ENCODE data around the gene TMEM242. TPM values are rescaled to one million over a fixed set of nuclear protein-coding genes. Genes with fewer than 3 reads are reported as not detected.

TMEM242 gene
- total RNA-seq, 1 donor = 6.2 TPM

DNA sequence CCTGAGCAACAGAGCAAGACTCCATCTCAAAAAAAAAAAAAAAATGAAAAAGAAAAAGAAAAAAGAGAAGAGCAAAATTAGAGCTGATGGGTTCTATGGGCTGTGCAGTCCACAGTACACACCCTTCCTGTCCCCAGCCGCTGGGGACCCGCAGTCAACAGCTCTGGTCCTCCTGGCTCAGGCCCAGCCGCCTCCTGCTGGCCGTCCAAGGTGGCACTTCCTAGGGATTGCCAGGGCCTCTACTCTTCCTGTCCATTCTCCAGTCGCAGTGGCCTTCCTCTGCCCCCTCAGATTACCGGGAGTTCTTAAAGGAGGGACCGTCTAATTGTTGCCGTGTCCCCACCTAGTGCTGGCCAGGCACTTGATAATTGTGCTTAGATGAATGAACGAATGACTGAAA lies 41.7 kb downstream of the TMEM242 start:
- Histone ChIP-seq H2AFZ (ENCODE audit: low read length) (no peak overlapping the region), H3K4me1 (ENCODE audit: insufficient read depth, low read length) (no peaks in the 10 kb centered on the region), H3K9me3 (ENCODE audit: low read depth, low read length) (no peaks in the 10 kb centered on the region), H3K4me3 (ENCODE audit: insufficient read depth, low read length) (no peak overlapping the region), H3K79me2 (ENCODE audit: insufficient read depth, low read length) (no peaks in the 10 kb centered on the region), H4K20me1 (ENCODE audit: insufficient read depth, low read length) (no peaks in the 10 kb centered on the region), H3K27ac (ENCODE audit: low read depth, low read length) (no peak overlapping the region), H3K4me2 (ENCODE audit: insufficient read depth, low read length) (no peak overlapping the region), H3K36me3 (ENCODE audit: insufficient read depth, low read length) (no peaks in the 10 kb centered on the region), H3K27me3 (ENCODE audit: insufficient read depth, low read length) (peaks cover 4% of the 10 kb centered on the region)
- TF ChIP-seq, protein P1, sequence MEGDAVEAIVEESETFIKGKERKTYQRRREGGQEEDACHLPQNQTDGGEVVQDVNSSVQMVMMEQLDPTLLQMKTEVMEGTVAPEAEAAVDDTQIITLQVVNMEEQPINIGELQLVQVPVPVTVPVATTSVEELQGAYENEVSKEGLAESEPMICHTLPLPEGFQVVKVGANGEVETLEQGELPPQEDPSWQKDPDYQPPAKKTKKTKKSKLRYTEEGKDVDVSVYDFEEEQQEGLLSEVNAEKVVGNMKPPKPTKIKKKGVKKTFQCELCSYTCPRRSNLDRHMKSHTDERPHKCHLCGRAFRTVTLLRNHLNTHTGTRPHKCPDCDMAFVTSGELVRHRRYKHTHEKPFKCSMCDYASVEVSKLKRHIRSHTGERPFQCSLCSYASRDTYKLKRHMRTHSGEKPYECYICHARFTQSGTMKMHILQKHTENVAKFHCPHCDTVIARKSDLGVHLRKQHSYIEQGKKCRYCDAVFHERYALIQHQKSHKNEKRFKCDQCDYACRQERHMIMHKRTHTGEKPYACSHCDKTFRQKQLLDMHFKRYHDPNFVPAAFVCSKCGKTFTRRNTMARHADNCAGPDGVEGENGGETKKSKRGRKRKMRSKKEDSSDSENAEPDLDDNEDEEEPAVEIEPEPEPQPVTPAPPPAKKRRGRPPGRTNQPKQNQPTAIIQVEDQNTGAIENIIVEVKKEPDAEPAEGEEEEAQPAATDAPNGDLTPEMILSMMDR (IDR thresholded peaks at IDR 0.05; ENCODE audit: extremely low read depth, low read depth, low read length) = peak; percentile 39
- peak; percentile 46 for DNase-seq (ENCODE audit: insufficient read length, low spot score, missing footprints)

DNA sequence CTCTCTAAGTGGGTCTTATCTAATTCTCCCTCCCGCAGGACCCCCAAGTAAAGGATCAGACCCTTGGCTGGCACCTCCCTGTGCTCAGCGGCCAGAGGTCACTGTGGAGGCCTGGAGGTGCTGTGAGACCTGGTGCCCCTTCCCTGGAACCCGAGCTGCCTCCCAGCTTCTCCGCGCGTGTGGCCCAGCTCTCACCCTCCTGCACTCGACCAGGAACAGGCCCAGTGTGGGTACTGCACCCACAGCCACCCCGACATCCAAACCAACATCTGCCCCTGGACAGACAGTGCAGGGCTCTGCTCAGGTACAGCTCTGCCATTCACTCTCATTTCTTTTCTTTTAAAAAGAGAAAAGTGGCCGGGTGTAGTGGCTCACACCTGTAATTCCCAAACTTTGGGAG lies 42.4 kb downstream of the TMEM242 start:
- Histone ChIP-seq H3K4me1 (ENCODE audit: insufficient read depth, low read length) (no peaks in the 10 kb centered on the region), H3K4me2 (ENCODE audit: insufficient read depth, low read length) (no peak overlapping the region), H2AFZ (ENCODE audit: low read length) (no peak overlapping the region), H3K27ac (ENCODE audit: low read depth, low read length) (no peak overlapping the region), H3K9me3 (ENCODE audit: low read depth, low read length) (no peaks in the 10 kb centered on the region), H4K20me1 (ENCODE audit: insufficient read depth, low read length) (no peaks in the 10 kb centered on the region), H3K79me2 (ENCODE audit: insufficient read depth, low read length) (no peaks in the 10 kb centered on the region), H3K4me3 (ENCODE audit: insufficient read depth, low read length) (no peak overlapping the region), H3K27me3 (ENCODE audit: insufficient read depth, low read length) (peaks cover 4% of the 10 kb centered on the region), H3K36me3 (ENCODE audit: insufficient read depth, low read length) (no peaks in the 10 kb centered on the region)
- DNase-seq (ENCODE audit: insufficient read length, low spot score, missing footprints) = no peak
- TF ChIP-seq, protein P1 (IDR thresholded peaks at IDR 0.05; ENCODE audit: extremely low read depth, low read depth, low read length) = no peak

DNA sequence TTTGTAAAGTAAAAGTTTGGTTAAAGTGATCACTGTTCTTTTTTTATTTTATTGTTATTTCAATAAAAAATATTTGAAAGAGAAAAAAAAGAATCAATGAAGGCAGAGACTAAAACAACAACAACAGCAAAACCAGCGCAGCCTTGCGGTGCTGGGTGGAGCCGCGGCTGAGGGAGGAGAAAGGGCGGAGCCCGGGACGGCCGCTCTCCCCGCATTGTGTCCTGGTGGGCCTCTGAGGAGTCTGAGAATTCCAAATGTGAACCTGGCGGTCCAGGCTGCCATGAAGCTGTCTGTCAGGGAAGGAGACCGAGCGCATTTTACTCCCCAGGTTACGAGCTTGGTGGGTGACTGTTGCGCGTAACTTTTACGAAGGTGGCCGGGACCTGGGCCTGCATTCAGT lies 43.2 kb downstream of the TMEM242 start:
- Histone ChIP-seq H3K27me3 (ENCODE audit: insufficient read depth, low read length) (peaks cover 4% of the 10 kb centered on the region), H3K79me2 (ENCODE audit: insufficient read depth, low read length) (no peaks in the 10 kb centered on the region), H3K36me3 (ENCODE audit: insufficient read depth, low read length) (no peaks in the 10 kb centered on the region), H3K27ac (ENCODE audit: low read depth, low read length) (no peak overlapping the region), H3K4me2 (ENCODE audit: insufficient read depth, low read length) (no peak overlapping the region), H4K20me1 (ENCODE audit: insufficient read depth, low read length) (no peaks in the 10 kb centered on the region), H3K4me3 (ENCODE audit: insufficient read depth, low read length) (no peak overlapping the region), H3K9me3 (ENCODE audit: low read depth, low read length) (no peaks in the 10 kb centered on the region), H3K4me1 (ENCODE audit: insufficient read depth, low read length) (peaks cover 1% of the 10 kb centered on the region), H2AFZ (ENCODE audit: low read length) (no peak overlapping the region)
- TF ChIP-seq, protein P1 (IDR thresholded peaks at IDR 0.05; ENCODE audit: extremely low read depth, low read depth, low read length) = no peak
- no peak for DNase-seq (ENCODE audit: insufficient read length, low spot score, missing footprints)

DNA sequence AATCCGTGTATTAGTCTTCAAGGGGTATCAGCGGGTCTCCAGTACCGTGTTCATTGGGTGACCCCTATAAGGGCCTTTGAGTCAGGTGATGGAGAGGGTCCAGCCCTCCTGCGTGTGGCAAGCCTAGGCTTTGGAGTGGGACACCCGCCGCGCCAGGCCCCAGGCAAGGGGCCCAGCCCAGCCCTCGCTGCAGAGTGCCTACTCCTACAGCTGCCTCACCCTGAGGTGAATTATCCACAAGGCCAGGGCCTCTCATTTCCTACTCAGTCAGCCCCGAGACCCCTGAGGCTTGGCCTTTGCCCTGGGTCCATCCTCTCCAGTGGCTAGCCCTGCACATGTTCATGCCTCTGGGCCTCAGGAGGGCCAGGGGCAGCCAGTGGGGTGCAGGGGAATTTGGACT lies 45.1 kb downstream of the TMEM242 start:
- Histone ChIP-seq H3K79me2 (ENCODE audit: insufficient read depth, low read length) (no peaks in the 10 kb centered on the region), H3K4me2 (ENCODE audit: insufficient read depth, low read length) (no peak overlapping the region), H2AFZ (ENCODE audit: low read length) (no peak overlapping the region), H3K4me3 (ENCODE audit: insufficient read depth, low read length) (no peak overlapping the region), H3K4me1 (ENCODE audit: insufficient read depth, low read length) (peaks cover 7% of the 10 kb centered on the region), H4K20me1 (ENCODE audit: insufficient read depth, low read length) (no peaks in the 10 kb centered on the region), H3K36me3 (ENCODE audit: insufficient read depth, low read length) (no peaks in the 10 kb centered on the region), H3K9me3 (ENCODE audit: low read depth, low read length) (no peaks in the 10 kb centered on the region), H3K27ac (ENCODE audit: low read depth, low read length) (no peak overlapping the region), H3K27me3 (ENCODE audit: insufficient read depth, low read length) (peaks cover 4% of the 10 kb centered on the region)
- TF ChIP-seq, protein P1 (IDR thresholded peaks at IDR 0.05; ENCODE audit: extremely low read depth, low read depth, low read length) = no peak
- peak; percentile 19 for DNase-seq (ENCODE audit: insufficient read length, low spot score, missing footprints)
